ENCODE measurements around the gene ATP2B1. TPM values are rescaled to one million over a fixed set of nuclear protein-coding genes. Genes with fewer than 3 reads are reported as not detected.
A peak's percentile ranks its signal among the peaks of the same experiment; 100 is the strongest.

The ATP2B1 gene
- total and polyA plus RNA-seq, 5 experiments from 2014 or later, result 16.3 to 52.5 (median 30.9) TPM

DNA sequence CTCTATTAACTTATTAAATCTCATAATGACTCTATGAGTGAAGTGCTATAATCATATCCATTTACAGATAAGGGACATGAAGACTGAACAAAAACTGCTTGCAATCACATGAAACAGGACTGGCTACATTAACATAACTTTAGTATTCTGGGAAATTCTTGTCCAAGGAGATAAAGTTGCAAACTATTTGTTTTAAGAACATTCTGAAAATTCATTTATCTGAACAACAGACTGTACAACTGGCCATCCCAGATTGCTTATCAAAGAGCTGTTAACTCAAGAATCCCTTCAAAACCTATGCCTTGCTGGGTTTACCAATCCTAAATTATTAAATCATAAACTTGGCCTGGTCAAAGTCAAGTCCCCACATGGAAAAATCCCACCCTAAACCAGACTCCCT lies 143.6 kb downstream of the ATP2B1 start:
- Mint-ChIP-seq H3K27me3 (peaks cover 0 to 6% (median 0%) of the 10 kb centered on the region in 5 donors), H3K4me1 (peaks cover 0 to 2% (median 0%) of the 10 kb centered on the region in 4 donors), H3K27ac (no peak overlapping the region), H3K4me3 (no peak overlapping the region), H3K9me3 (no peaks in the 10 kb centered on the region), H3K36me3 (peaks cover 0 to 12% (median 4%) of the 10 kb centered on the region in 3 donors)
- POLR2A ChIA-PET, result no interaction called here
- ATAC-seq, result no peak
- DNase-seq, result no peak

DNA sequence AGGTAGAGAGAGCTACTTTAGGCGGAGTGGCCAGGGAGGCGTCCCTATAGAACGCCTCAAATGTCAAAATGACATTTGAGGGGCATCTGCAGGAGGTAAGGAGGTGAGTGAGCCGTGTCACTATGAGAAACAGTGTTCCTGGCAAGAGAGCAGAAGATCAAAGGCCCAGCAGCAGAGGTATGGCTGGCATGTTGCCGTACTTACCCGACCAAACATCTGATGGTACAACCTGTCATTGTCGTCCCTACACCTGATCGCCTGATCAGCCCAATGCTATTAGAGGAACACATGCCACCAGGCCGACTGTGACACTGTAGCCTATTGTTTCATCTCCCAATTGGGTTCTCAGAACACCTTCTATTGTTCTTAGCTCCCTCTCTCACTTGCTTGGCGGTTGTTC lies 148.9 kb downstream of the ATP2B1 start:
- DNase-seq, result no peak
- H3K27me3 Mint-ChIP-seq, result peaks cover 0 to 6% (median 1%) of the 10 kb centered on the region in 5 donors
- peaks cover 0 to 6% (median 0%) of the 10 kb centered on the region in 9 donors for H3K9me3 Mint-ChIP-seq
- POLR2A ChIA-PET, result no interaction called here
- no peak overlapping the region for H3K4me3 Mint-ChIP-seq
- H3K36me3 Mint-ChIP-seq, result peaks cover 0 to 4% (median 0%) of the 10 kb centered on the region in 3 donors
- H3K27ac Mint-ChIP-seq, result no peak overlapping the region
- no peak for ATAC-seq
- H3K4me1 Mint-ChIP-seq, result peaks cover 0 to 2% (median 0%) of the 10 kb centered on the region in 4 donors

DNA sequence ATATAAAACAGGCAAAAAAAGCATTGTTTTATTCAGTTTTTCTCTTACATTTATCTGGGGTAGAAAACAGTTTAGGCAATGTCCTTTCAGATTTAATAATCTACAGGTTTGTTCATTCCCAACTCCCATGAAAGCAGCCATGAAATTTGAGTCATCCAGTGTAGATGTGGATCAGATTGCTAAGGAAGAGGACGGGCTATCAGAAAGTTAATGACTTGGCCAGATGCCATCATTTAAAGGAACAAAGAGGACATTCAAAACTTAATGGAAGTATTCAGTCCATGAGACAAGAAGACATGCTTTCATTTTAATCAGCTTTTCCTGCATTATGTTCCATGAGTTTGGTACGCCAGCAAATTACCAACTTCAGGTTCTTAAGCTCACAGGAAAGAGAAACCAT lies 151.7 kb downstream of the ATP2B1 start:
- peaks cover 0 to 13% (median 3%) of the 10 kb centered on the region in 9 donors for H3K9me3 Mint-ChIP-seq
- no peak overlapping the region for H3K27ac Mint-ChIP-seq
- no peak overlapping the region for H3K4me3 Mint-ChIP-seq
- no peaks in the 10 kb centered on the region for H3K4me1 Mint-ChIP-seq
- ATAC-seq (no peak), DNase-seq (no peak)
- POLR2A ChIA-PET, result no interaction called here
- H3K36me3 Mint-ChIP-seq, result peaks cover 0 to 8% (median 5%) of the 10 kb centered on the region in 3 donors
- H3K27me3 Mint-ChIP-seq, result peaks cover 0 to 3% (median 0%) of the 10 kb centered on the region in 5 donors

DNA sequence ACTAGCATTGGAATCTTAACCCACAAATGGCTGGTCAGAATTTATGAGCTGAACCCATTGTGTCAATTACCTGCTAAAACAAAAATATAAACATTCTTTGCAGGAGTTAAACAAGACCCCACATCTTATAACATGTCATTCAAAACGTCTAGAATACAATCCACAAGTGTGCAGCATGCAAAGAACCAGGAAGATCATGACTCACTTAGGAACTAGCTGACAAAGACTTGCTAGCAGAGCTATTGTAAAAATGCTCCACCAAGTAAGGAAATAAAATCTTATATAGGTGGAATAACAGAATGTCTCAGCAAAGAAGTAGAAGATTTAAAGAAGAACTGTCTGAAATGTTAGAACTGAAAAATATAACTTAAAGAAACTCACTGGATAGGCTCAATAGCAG lies 156.3 kb downstream of the ATP2B1 start:
- Mint-ChIP-seq H3K36me3 (peaks cover 0 to 11% (median 10%) of the 10 kb centered on the region in 3 donors), H3K9me3 (peaks cover 0 to 13% (median 3%) of the 10 kb centered on the region in 9 donors), H3K4me1 (no peaks in the 10 kb centered on the region), H3K4me3 (no peak overlapping the region), H3K27me3 (peaks cover 0 to 2% (median 0%) of the 10 kb centered on the region in 5 donors), H3K27ac (no peak overlapping the region)
- DNase-seq (no peak), ATAC-seq (no peak)
- POLR2A ChIA-PET, result no interaction called here

DNA sequence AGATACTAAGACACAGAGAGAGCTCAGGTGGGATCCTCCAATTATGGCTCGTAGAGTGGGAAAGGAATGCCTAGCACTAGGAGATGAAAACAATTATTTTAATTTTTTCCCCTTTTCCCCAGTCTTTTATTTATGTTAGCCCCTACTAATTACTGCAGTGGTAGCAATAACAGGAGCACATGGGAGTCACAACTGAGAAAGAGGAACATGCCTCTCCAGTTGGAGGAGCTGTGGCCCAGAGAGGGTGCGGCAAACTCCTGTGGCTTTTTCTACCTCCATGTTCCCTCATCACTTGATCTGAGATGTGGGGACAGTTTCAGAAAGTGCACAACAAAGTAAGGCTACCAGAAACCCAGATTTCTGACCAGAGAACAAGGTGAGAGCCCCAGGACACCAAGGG lies 156.9 kb downstream of the ATP2B1 start:
- peaks cover 0 to 2% (median 0%) of the 10 kb centered on the region in 5 donors for H3K27me3 Mint-ChIP-seq

DNA sequence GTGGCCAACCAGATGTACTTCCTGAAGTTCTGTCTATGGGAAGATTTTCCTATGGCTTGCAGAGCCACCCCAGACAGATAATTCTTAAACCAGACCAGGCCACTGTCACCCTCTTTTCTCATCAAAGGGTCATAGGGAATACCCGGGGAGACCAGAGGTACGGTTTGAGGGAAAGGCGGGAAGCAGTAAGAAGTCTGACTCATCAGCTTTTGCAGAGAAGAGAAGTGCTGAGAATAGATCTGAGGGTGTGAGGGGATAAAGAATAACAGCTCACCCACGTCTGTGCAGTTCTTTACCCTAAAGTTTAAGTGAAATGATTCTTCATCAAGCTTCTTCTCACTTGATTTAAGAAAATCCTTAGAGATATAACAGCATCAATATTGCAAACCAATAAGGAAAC lies 161.5 kb downstream of the ATP2B1 start:
- Mint-ChIP-seq H3K27me3 (peaks cover 0 to 2% (median 0%) of the 10 kb centered on the region in 5 donors), H3K4me1 (peaks cover 3 to 10% (median 5%) of the 10 kb centered on the region in 4 donors), H3K27ac (peak overlapping the region in 1 of 10 donors; percentile 32), H3K4me3 (no peak overlapping the region), H3K9me3 (peaks cover 0 to 3% (median 0%) of the 10 kb centered on the region in 9 donors), H3K36me3 (peaks cover 0 to 8% (median 4%) of the 10 kb centered on the region in 3 donors)
- DNase-seq (no peak), ATAC-seq (no peak)
- POLR2A ChIA-PET, result no interaction called here

More for the DNA sequence above, 156.9 kb downstream of the ATP2B1 start:
- Mint-ChIP-seq H3K4me3 (no peak overlapping the region), H3K27ac (no peak overlapping the region), H3K9me3 (peaks cover 0 to 13% (median 3%) of the 10 kb centered on the region in 9 donors), H3K4me1 (no peaks in the 10 kb centered on the region), H3K36me3 (peaks cover 0 to 11% (median 10%) of the 10 kb centered on the region in 3 donors)
- no peak for ATAC-seq
- no peak for DNase-seq
- POLR2A ChIA-PET, result no interaction called here

DNA sequence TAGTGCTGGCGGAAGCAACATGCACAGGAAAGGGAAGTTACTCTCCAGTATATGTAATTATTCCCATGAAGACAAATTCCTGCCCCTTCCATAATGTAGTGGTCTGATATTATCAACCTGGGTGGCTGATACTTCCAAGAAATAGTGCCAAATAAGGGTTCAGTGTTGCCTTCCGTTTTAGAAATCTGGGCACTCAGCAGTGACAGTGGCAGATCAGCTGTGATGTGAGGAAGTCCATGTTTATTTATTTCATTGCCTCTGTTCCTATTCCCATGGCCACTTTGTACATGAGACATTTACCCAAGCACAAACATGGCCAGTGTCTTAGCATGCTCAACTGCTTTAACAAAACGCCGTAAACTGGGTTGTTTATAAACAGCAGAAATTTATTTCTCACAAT lies 162.5 kb downstream of the ATP2B1 start:
- Mint-ChIP-seq H3K9me3 (no peaks in the 10 kb centered on the region), H3K4me3 (no peak overlapping the region), H3K36me3 (no peaks in the 10 kb centered on the region), H3K27me3 (peaks cover 0 to 2% (median 0%) of the 10 kb centered on the region in 5 donors), H3K4me1 (peaks cover 3 to 10% (median 5%) of the 10 kb centered on the region in 4 donors), H3K27ac (no peak overlapping the region)
- ATAC-seq (no peak), DNase-seq (no peak)
- POLR2A ChIA-PET, result no interaction called here

DNA sequence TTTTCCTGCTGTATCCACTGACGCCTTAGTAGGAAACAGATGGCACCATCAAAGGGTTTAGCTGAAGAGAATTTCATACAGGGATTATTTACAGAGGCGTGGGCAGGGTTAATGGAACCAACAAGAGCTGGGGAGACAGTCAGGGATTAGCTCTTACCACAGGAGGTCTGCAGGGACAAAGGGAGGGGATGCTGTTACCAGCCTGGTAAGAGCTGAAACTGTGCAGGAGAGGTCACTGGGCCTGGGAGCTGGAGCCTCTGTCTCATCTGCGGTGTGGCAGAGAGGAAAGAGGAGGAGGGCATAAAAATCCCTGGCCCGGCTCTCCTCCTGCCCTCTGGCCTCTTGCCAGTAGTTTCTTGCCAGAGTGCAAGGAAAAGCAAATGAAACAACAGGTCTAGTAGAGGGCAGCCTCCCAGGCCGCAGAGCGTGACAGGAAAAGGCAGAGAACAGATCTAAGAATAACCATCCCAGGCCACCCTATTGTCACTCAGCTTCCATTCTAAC lies 163.9 kb downstream of the ATP2B1 start:
- Mint-ChIP-seq H3K9me3 (no peaks in the 10 kb centered on the region), H3K27me3 (peaks cover 0 to 2% (median 0%) of the 10 kb centered on the region in 5 donors), H3K36me3 (no peaks in the 10 kb centered on the region), H3K4me3 (no peak overlapping the region), H3K4me1 (peaks cover 3 to 10% (median 5%) of the 10 kb centered on the region in 4 donors), H3K27ac (no peak overlapping the region)
- POLR2A ChIA-PET, result interaction anchor here (1.1 kb wide), 1 partner anchor 14 kb away, joined by 3 read pairs; no protein-coding TSS in a partner anchor
- ATAC-seq, result no peak
- DNase-seq, result no peak

DNA sequence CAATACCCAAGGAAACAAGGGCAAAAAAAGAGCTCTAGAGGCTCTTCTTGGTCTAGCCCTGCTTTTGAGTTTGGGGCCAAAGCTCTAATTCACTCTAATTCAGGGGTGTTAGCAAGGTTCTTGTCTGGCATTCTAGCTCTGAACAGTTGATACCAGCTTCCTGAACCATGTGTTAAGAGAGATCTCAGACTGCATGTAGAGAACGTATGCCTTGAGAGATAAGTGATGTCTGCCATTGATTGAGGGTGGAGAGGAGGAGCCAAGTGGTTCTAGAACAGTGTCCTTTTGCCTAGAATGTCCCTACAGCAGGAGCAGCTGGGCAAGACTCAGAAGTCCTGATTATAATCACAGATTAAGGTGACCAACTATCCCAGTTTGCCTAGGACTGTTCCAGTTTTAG lies 164.6 kb downstream of the ATP2B1 start:
- Mint-ChIP-seq H3K4me1 (peaks cover 3 to 10% (median 5%) of the 10 kb centered on the region in 4 donors), H3K4me3 (no peak overlapping the region), H3K36me3 (no peaks in the 10 kb centered on the region), H3K27me3 (peaks cover 0 to 2% (median 0%) of the 10 kb centered on the region in 5 donors), H3K9me3 (no peaks in the 10 kb centered on the region), H3K27ac (no peak overlapping the region)
- DNase-seq (no peak), ATAC-seq (no peak)
- POLR2A ChIA-PET, result interaction anchor here (1.1 to 1.5 kb wide), 2 partner anchors 15 to 165 kb away, joined by 3 to 9 read pairs; partner anchors contain the start of gene ATP2B1

DNA sequence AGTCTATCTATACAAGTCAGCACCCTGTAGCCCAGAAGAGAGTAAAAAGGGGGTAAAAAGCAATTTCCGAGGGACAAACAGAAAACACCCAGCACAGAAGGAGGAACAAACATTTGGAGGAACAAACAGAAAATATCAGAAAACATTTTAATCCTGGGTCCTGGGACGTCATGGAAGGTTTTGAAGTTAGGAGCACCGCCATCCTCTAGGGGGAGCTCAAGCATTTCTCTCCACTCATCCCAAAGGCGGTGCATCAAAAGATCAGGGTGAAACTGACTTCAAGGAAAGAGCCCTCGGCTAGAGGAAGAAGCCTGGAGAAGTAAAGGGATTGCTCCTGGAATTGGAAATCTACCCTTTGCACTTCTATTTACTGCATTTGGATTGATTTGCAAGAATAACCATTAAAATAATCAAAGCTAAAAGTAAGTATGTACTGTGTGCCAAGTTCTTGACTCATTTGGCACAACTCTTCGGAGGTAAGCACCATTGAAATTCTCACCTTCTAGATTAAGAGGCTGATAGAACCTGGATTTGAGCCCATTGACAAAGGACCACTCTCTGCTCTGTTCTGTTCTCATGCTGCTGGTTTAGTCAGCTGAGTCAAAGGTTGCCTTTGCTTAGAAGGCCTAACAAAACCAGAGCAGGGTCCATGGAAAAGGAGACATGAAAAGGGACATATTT lies 165.6 kb downstream of the ATP2B1 start:
- peaks cover 3 to 10% (median 5%) of the 10 kb centered on the region in 4 donors for H3K4me1 Mint-ChIP-seq
- POLR2A ChIA-PET, result interaction anchor here (1.5 kb wide), 1 partner anchor 166 kb away, joined by 9 read pairs; the partner anchor contains the start of gene ATP2B1

DNA sequence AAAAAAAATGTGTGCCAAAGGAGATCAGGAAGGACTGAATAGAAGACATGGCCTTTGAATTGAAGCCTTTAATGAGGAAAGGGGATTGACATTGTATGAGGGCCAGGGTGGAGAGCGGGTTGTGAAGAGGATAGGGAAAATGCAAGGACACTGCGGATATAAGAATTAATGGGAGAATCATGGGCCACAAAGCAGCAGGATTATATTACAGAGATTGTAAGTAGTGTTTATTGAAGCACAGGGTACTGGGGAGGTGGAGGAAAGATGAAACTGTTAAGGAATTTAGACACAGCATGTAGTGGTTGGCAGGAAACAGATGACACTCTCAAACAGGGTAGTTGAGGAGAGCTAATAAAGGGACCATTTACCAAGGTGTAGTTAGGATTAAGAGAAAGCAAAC lies 166.4 kb downstream of the ATP2B1 start:
- H3K27me3 Mint-ChIP-seq, result no peaks in the 10 kb centered on the region
- no peak overlapping the region for H3K4me3 Mint-ChIP-seq
- DNase-seq (no peak), ATAC-seq (no peak)
- no peaks in the 10 kb centered on the region for H3K9me3 Mint-ChIP-seq
- peaks cover 3 to 10% (median 5%) of the 10 kb centered on the region in 4 donors for H3K4me1 Mint-ChIP-seq
- H3K27ac Mint-ChIP-seq, result no peak overlapping the region
- POLR2A ChIA-PET, result no interaction called here
- H3K36me3 Mint-ChIP-seq, result no peaks in the 10 kb centered on the region

More for the DNA sequence above, 165.6 kb downstream of the ATP2B1 start:
- Mint-ChIP-seq H3K27me3 (peaks cover 0 to 2% (median 0%) of the 10 kb centered on the region in 5 donors), H3K4me3 (no peak overlapping the region), H3K27ac (peak overlapping the region in 2 of 10 donors; percentile 31 to 40), H3K9me3 (no peaks in the 10 kb centered on the region), H3K36me3 (no peaks in the 10 kb centered on the region)
- DNase-seq (peak; percentile 28 to 78 (median 58)), ATAC-seq (peak; percentile 79 to 86)

DNA sequence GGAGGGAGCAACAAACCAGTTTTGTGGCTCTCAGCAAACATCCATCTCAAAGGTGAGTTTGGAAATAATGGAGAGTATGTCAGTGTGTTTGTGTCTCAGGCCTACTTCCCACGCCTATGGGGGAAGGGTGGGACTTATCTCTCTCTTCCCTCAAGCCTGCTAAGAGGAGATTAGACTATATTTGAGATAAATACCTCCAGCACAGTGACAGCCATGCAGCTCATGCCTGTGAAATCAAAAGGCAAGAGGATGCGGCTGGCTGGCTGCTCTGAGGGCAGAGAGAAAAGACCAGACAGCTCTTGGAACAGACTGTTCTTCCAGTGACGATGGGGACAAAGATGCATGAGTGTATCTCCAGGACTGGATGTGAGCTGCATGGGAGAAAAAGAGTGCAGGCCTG lies 168.1 kb downstream of the ATP2B1 start:
- H3K4me3 Mint-ChIP-seq, result no peak overlapping the region

More for the DNA sequence above, 168.1 kb downstream of the ATP2B1 start:
- ATAC-seq, result no peak
- Mint-ChIP-seq H3K27me3 (no peaks in the 10 kb centered on the region), H3K9me3 (no peaks in the 10 kb centered on the region), H3K4me1 (peaks cover 3 to 10% (median 5%) of the 10 kb centered on the region in 4 donors), H3K36me3 (no peaks in the 10 kb centered on the region), H3K27ac (peak overlapping the region in 1 of 10 donors; percentile 36)
- DNase-seq, result no peak
- POLR2A ChIA-PET, result no interaction called here
